GM19438 (cell line): ENCODE data around the gene ITPR2.
"Not testable (repeated sequence)": the region's sequence is repeated elsewhere in the genome, so short reads cannot be mapped to it uniquely, and the experiment has no call there.

Source experiments
- ATAC-seq: cut with Tn5 transposase; IDR thresholded peaks from one replicate; pipeline ENCODE4 v1.9.1; 2021; ENCODE audit warnings: low read depth; ENCODE audit not compliant: unreplicated experiment

The ITPR2 gene

DNA sequence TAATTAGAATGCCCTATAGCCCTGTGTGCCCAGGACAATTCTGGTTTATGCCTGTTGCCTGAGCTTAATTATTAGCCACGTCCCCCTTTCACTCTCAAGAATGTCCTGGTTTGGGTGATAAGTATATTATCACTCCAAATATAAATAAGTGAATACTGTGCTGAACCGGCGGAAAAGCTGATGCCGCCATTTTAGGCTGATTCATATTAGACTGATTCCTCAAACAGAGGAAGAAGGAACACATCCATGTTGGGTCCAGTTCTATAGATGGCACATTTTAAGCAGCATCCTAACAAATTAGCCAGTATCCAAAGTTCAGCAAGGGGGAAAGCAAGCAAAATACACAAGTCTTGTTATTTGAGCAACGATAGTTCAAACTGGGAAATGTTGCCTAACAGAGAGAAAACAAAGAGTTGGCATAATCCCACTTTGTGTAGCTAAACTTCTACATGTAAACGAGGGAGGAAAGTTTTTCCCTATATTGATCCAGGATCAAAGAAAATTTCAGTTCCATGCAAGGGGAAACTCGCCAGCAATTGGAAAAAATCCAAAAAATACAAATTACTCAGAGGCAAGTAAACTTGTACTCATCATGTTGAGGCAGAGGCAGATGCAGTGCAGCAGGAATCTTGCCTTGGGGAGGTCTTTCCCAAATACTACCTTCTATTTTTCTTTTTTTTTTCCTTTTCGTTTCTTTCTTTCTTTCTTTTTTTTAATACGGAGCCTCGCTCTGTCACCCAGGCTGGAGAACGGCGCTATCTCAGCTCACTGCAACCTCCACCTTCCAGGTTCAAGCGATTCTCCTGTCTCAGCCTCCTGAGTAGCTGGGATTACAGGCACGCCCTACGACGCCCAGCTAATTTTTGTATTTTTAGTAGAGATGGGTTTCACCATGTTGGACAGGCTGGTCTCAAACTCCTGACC, 96.2 kb downstream of the ITPR2 start:
- no peak for ATAC-seq

DNA sequence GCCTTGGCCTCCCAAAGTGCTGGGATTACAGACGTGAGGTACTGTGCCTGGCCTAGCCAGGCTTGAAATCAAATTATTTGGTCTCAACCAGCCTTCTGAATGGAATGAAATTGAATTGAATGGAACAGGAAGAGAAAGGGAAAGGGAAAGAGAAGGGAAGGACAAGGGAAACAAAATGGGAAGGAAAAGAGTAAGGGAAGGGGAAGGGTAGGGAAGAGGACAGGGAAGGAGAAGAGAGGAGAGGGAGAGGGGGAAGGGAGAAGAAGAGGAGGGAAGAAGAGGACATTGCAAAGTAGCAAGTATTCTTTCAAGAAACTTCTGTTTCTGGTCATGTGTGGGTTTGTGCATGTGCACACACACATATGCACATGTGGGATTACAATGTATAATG, 97.8 kb downstream of the ITPR2 start:
- ATAC-seq = no peak

DNA sequence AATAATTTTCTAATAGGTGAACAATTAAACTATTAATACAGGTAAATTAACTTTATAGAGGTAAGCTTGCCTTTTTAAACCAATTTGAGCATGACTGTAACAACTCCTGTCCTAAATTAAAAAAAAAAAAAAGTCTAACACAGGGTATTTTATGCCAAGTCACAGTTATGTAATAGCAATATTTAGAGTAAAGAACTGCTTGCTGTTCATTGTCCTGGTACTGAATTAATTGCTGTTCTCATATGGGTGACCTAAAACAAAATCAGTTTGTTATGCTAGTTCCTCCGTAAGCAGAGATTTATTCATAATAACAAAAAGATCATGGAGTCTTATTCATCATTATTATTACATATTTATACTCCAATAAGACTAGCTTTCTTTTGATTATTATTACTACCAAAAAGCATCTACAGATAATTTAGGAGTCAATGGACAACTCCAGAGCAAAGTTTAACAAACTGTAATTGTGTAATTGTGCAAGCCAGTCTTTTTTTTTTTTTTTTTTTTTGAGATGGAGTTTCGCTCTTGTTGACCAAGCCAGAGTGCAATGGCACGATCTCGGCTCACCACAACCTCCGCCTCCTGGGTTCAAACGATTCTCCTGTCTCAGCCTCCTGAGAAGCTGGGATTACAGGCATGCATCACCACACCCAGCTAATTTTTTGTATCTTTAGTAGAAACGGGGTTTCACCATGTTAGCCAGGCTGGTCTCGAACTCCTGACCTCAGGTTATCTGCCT, 98.3 kb downstream of the ITPR2 start:
- no peak for ATAC-seq

GRCh38 chr12:26732005-26732908, 100.7 kb downstream of the ITPR2 start:
- ATAC-seq = peak; percentile 63

- ATAC-seq = no peak
Observed at GRCh38 chr12:26730481-26731350, 102.3 kb downstream of the ITPR2 start.

DNA sequence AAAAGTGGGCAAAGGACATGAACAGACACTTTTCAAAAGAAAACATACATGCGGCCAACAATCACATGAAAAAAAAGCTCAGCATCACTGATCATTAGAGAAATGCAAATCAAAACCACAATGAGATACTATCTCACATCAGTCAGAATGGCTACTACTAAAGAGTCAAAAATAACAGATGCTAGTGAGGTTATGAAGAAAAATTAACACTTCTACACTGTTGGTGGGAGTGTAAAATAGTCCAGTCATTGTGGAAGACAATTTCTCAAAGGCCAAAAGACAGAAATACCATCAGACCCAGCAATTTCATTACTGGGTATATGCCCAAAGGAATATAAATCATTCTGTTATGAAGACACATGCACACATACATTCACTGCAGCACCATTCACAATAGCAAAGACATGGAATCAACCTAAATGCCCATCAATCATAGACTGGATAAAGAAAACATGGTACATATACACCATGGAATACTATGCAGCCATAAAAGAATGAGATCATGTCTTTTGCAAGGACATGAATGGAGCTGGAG, 103.8 kb downstream of the ITPR2 start:
- ATAC-seq = not testable (repeated sequence)

DNA sequence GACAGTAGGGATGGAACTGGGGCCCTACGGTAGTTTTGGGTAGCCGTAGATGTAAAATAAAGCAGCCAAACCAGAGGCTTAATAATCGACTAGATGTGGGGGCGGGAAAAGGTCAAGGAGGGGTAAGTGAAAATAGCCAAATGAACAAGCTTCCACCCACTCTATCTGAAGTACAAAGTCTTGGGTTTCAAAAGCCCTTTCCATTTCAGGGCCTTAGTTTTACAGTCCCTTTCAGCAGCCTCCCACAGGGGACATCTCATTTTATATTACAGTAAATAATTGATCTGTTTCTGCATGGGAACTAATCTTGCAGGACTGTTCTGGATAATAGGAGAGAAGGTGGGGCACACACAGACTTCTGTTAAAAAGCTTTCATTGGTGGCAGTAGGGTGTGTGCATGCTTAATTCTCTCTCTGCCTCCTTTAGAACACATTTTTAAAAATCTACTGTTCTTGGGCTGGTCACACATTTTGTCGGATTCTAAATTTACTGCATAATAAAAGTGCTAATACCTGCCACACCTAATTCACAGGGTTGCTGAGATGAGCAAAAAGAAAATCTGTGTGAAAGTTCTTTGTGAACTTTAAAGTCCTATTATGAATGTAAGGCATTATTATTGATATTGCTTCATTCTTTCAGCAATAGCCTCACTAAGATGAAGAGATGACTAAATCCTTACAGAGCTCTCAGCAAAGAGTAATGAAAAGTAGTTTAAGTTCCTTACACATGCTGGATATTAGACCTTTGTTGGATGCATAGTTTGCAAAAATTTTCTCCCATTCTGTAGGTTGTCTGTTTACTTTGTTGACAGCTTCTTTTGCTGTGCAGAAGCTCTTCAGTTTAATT, 104.6 kb downstream of the ITPR2 start:
- ATAC-seq = peak; percentile 51

- ATAC-seq = no peak
Observed at GRCh38 chr12:26727482-26728204, 105.4 kb downstream of the ITPR2 start.

DNA sequence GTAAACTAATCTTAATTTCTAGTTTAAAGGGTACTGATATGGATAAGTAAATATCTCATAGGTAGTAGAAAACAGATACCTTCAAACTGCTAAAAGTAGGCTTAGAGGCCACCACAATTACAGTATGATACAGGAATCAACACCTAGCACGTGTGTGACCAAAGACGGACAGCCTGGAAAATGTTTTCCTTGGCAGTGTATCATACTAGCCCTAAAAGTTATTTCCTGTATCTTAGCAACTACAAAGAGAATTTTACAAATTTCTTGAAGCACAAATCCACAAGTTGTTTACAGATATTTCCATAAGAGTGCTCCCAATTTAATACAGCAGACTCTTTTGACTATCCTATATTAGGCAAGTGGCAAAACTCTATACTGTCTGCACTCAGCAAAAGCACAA, 106.0 kb downstream of the ITPR2 start:
- no peak for ATAC-seq

GRCh38 chr12:26725276-26725916, 107.6 kb downstream of the ITPR2 start:
- no peak for ATAC-seq

DNA sequence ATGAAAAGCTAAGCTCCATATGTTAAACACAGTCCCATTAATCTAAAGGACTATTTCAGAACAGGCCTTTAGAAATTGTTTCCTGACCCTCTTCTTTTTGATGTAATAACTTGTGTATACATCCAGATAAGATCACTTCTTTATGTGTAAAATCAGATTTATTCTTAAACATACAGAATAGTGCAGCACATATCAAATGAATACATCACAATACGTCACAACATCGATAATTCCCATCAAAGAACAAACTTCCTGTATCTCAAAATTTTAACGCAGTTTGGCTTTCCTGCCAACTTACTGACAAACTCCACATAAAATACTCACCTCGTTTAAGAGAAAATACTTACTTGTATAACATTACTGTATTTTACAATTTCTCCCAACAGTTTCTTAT, 108.7 kb downstream of the ITPR2 start:
- no peak for ATAC-seq

DNA sequence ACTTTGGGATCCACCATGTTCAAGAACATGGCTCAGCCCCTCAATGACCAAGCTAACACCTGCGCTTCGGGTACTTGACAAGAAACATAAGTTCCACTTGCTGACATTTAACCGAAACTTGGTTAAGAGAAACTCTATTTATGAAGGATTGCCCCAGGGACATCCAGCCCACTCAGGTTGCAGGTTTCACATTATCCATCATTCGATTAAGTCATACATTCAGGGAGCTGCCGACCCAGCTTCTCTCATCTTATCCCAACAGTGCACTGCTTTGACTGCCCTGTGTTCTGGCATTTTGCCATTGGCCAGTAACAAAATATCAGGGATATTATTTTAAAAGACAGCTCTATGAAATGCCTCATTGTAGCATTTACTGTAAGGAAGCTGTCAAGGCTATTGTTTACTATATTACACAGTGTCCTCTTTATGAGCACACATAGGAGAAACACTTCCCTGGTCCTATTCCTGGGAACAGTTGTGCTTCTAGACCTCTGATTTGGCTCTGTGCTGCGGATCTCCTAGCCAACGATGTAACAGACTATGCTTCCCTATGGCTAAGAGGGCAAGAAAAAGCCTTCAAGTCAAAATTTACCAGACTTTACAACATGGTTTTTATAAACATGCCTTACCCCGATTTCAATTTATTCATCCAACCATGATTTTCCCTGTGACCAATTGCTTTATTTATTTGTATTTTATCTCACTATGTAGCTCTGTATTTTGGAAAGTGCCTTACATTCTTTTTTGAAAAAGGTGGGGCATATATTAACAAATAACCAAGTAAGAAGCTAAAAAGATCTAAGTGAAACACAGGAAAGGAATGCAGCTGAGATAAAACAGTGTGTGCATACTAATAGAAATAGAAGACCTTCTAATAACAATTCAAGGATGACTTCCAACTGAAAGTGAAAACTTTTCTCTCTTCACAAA, 109.3 kb downstream of the ITPR2 start:
- ATAC-seq = no peak

GRCh38 chr12:26721800-26722199, 111.2 kb downstream of the ITPR2 start:
- no peak for ATAC-seq

DNA sequence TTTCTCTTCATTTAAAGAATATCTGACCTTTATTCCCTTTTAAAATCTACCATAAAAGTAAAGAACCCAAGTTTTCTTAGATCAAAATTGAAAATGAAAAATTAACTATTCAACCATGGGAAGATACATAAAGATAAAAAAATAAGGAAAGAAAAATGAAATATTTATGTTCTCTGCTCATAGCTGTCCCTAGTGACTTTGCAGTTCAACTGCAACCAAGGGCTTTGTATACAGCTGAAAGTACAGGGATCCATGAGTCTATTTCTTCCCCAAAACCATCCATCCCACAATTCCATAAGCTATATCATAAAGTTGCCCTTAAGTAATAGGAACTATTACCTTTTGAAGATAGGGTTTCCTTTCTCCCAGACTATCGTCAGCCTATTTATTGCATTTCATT, 113.1 kb downstream of the ITPR2 start:
- ATAC-seq = no peak

GRCh38 chr12:26717757-26718156, 115.2 kb downstream of the ITPR2 start:
- ATAC-seq = no peak

DNA sequence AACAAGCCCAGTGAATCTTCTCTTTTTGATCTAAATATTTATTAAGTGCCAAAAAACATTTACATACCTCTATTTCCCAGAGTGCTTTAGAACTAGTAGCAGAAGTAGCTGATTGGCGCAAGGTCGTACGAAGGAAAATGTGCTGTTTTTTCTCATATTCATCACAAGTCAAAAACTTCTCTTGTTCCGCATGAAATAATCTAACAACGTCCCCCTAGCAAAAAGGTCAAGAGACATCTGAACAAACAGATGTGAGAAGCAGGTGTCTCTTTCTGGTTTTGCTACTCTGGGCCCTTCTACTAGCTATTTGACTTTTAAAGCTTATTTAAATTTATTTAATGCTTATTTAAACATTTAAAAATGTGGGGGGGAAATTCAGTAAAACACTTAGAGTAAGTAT, 117.8 kb downstream of the ITPR2 start:
- ATAC-seq = no peak
